Measurements from ENCODE around the gene B3GLCT. TPM values are rescaled to one million over a fixed set of nuclear protein-coding genes. Genes with fewer than 3 reads are reported as not detected.

B3GLCT gene
- total and polyA plus RNA-seq, 2 experiments from 2014 or later: 2.2 to 4.4 TPM

DNA sequence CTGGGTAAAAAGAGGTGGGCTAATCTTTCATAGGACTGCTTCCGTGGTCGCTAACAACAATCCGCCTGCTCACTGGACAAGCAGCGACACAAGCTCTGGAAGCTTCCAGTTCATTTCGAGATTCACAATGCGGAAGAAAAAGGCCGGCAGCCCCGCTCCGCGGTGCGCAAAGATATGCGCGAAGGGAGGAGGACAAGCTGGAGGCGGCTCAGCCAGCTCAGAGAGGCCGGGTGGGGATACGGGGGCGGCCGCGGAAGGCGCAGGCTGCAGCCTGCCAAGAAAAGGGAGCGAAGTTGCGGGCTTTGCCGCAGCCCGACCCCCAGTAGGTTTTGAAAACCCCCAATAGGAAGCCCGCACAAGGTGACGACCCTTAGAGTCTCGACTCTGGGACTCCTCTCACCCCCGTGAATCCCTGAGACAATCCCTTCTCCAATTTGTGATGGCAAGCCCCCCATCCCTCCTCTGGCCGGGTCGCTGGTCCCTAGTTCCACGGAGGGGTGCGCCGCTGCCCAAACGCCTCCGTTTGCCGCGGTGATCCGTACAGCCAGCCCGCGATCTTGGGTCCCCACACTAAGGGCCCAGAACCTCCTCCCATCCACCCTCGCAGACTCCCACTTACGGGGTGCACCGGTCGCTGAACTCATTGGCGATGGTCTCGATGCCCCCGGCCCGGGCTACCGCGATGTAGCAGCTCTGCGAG lies 38.8 kb upstream of the B3GLCT start:
- H4K20me1 ChIP-seq (replicated peaks; ENCODE audit: insufficient read depth): peaks cover 12% of the 10 kb centered on the region
- peaks cover 52% of the 10 kb centered on the region for H3K79me2 ChIP-seq (replicated peaks; ENCODE audit: insufficient read depth)
- peaks cover 12% of the 10 kb centered on the region for H3K4me1 ChIP-seq (ENCODE audit: insufficient read depth)
- no peak for TF ChIP-seq ETS1 (IDR thresholded peaks at IDR 0.05)
- TF ChIP-seq JUNB (IDR thresholded peaks at IDR 0.05; ENCODE audit: unreplicated experiment): no peak
- TF ChIP-seq CTCF (conservative IDR thresholded peaks at IDR 0.05; ENCODE audit: low read depth in 2 of 2): no peak
- TF ChIP-seq NANOG (IDR thresholded peaks at IDR 0.05; ENCODE audit: borderline replicate concordance): no peak
- TF ChIP-seq, protein P1, sequence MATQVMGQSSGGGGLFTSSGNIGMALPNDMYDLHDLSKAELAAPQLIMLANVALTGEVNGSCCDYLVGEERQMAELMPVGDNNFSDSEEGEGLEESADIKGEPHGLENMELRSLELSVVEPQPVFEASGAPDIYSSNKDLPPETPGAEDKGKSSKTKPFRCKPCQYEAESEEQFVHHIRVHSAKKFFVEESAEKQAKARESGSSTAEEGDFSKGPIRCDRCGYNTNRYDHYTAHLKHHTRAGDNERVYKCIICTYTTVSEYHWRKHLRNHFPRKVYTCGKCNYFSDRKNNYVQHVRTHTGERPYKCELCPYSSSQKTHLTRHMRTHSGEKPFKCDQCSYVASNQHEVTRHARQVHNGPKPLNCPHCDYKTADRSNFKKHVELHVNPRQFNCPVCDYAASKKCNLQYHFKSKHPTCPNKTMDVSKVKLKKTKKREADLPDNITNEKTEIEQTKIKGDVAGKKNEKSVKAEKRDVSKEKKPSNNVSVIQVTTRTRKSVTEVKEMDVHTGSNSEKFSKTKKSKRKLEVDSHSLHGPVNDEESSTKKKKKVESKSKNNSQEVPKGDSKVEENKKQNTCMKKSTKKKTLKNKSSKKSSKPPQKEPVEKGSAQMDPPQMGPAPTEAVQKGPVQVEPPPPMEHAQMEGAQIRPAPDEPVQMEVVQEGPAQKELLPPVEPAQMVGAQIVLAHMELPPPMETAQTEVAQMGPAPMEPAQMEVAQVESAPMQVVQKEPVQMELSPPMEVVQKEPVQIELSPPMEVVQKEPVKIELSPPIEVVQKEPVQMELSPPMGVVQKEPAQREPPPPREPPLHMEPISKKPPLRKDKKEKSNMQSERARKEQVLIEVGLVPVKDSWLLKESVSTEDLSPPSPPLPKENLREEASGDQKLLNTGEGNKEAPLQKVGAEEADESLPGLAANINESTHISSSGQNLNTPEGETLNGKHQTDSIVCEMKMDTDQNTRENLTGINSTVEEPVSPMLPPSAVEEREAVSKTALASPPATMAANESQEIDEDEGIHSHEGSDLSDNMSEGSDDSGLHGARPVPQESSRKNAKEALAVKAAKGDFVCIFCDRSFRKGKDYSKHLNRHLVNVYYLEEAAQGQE (IDR thresholded peaks at IDR 0.05; ENCODE audit: unreplicated experiment): no peak
- TF ChIP-seq STAT1 (IDR thresholded peaks at IDR 0.05; ENCODE audit: unreplicated experiment): no peak
- no peak for TF ChIP-seq EZH2 (IDR thresholded peaks at IDR 0.05; ENCODE audit: low read depth, unreplicated experiment)
- peak overlapping the region; percentile 97 for H3K4me3 Mint-ChIP-seq
- peaks cover 9% of the 10 kb centered on the region for H3K27me3 Mint-ChIP-seq (ENCODE audit: insufficient read depth, low read depth, poor library complexity)
- no peaks in the 10 kb centered on the region for H3K27me3 ChIP-seq (ENCODE audit: insufficient read depth)
- peak; percentile 54 for DNase-seq (ENCODE audit: low spot score)
- peak; percentile 31 for ATAC-seq
- peaks cover 11% of the 10 kb centered on the region; the same call in 1 of the 2 replicates for H3K36me3 ChIP-seq (ENCODE audit: insufficient read depth)
- H3K4me1 Mint-ChIP-seq: peaks cover 21% of the 10 kb centered on the region
- H3K4me2 ChIP-seq: peak overlapping the region; percentile 90
- H3K27ac Mint-ChIP-seq: peak overlapping the region; percentile 87
- H3K9me2 ChIP-seq (ENCODE audit: insufficient read depth): no peaks in the 10 kb centered on the region
- no peaks in the 10 kb centered on the region for H3F3A ChIP-seq (replicated peaks; ENCODE audit: low read depth)
- no peaks in the 10 kb centered on the region for H3K9me3 Mint-ChIP-seq
- peaks cover 19% of the 10 kb centered on the region; the same call in 2 of the 3 replicates for H3K36me3 Mint-ChIP-seq (ENCODE audit: low read depth)
- H3K4me3 ChIP-seq: peak overlapping the region; percentile 75
- no peak overlapping the region for H3K27ac ChIP-seq (ENCODE audit: low read depth)
- peak overlapping the region; percentile 57 for H2AFZ ChIP-seq
